H9 (cell line): ENCODE data around the gene DYNAP. TPM values are rescaled to one million over a fixed set of nuclear protein-coding genes. Genes with fewer than 3 reads are reported as not detected.
A peak's percentile ranks its signal among the peaks of the same experiment; 100 is the strongest.

Experiments
- DNase-seq: peaks from one replicate; pipeline ENCODE4 v3.0.0-alpha.2; 2017
- H2AFZ ChIP-seq: one replicate; pipeline ENCODE4 v1.6.1; 2013; ENCODE audit warnings: mild to moderate bottlenecking, low read length, control low read depth, moderate library complexity
- H2AK5ac ChIP-seq: 2 replicates; pipeline ENCODE4 v1.6.1; 2013; ENCODE audit warnings: low read length, control low read depth, mixed read lengths; ENCODE audit not compliant: insufficient read length
- H2BK120ac ChIP-seq: one replicate; pipeline ENCODE4 v1.6.1; 2013; ENCODE audit warnings: low read depth, mild to moderate bottlenecking, low read length, control low read depth, inconsistent platforms; ENCODE audit not compliant: poor library complexity, severe bottlenecking
- H2BK12ac ChIP-seq: 2 replicates; pipeline ENCODE4 v1.6.1; 2013; ENCODE audit warnings: low read length, control low read depth, mixed read lengths, low read depth; ENCODE audit not compliant: insufficient read length
- H2BK15ac ChIP-seq: 2 replicates; pipeline ENCODE4 v1.6.1; 2013; ENCODE audit warnings: low read depth, low read length, control low read depth
- H2BK20ac ChIP-seq: one replicate; pipeline ENCODE4 v1.6.1; 2013; ENCODE audit warnings: low read depth, mild to moderate bottlenecking, low read length, control low read depth, inconsistent platforms; ENCODE audit not compliant: poor library complexity, severe bottlenecking
- H2BK5ac ChIP-seq: 2 replicates; pipeline ENCODE4 v1.6.1; 2013; ENCODE audit warnings: low read length, control low read depth, mixed read lengths; ENCODE audit not compliant: insufficient read length
- H3K14ac ChIP-seq: 2 replicates; pipeline ENCODE4 v1.6.1; 2013; ENCODE audit warnings: low read length, control low read depth; ENCODE audit not compliant: insufficient read depth
- H3K18ac ChIP-seq: 2 replicates; pipeline ENCODE4 v1.6.1; 2013; ENCODE audit warnings: low read depth, mild to moderate bottlenecking, mixed read lengths, low read length, control low read depth; ENCODE audit not compliant: insufficient read length
- H3K23ac ChIP-seq: 2 replicates; pipeline ENCODE4 v1.6.1; 2013; ENCODE audit warnings: low read length, control low read depth, mixed read lengths, low read depth; ENCODE audit not compliant: insufficient read length
- H3K23me2 ChIP-seq: 2 replicates; pipeline ENCODE4 v1.6.1; 2013; ENCODE audit warnings: low read depth, mild to moderate bottlenecking, mixed read lengths, low read length, control low read depth; ENCODE audit not compliant: insufficient read length, poor library complexity, severe bottlenecking
- H3K27ac ChIP-seq: 2 replicates; pipeline ENCODE4 v1.5.1; 2013; ENCODE audit warnings: low read length, control low read depth, mixed read lengths, low read depth; ENCODE audit not compliant: insufficient read length
- H3K27me3 ChIP-seq: 2 replicates; pipeline ENCODE4 v1.6.1; 2013; ENCODE audit warnings: low read length, control low read depth, inconsistent platforms; ENCODE audit not compliant: insufficient read depth
- H3K4ac ChIP-seq: 2 replicates; pipeline ENCODE4 v1.6.1; 2013; ENCODE audit warnings: low read depth, mild to moderate bottlenecking, control low read depth, inconsistent platforms, low read length, moderate library complexity
- H3K4me1 ChIP-seq: 2 replicates; pipeline ENCODE4 v1.6.1; 2013; ENCODE audit warnings: low read length, control low read depth, inconsistent platforms; ENCODE audit not compliant: insufficient read depth
- H3K4me2 ChIP-seq: 2 replicates; pipeline ENCODE4 v1.6.1; 2013; ENCODE audit warnings: low read length, control low read depth, mixed read lengths; ENCODE audit not compliant: insufficient read length, insufficient read depth
- H3K56ac ChIP-seq: 2 replicates; pipeline ENCODE4 v1.6.1; 2013; ENCODE audit warnings: low read depth, mild to moderate bottlenecking, mixed read lengths, low read length, control low read depth; ENCODE audit not compliant: insufficient read length
- H3K79me1 ChIP-seq: 2 replicates; pipeline ENCODE4 v1.6.1; 2013; ENCODE audit warnings: low read depth, mild to moderate bottlenecking, moderate library complexity, low read length, control low read depth, inconsistent platforms; ENCODE audit not compliant: insufficient read depth, poor library complexity, severe bottlenecking
- H3K79me2 ChIP-seq: 2 replicates; pipeline ENCODE4 v1.6.1; 2013; ENCODE audit warnings: low read length, control low read depth, inconsistent platforms; ENCODE audit not compliant: insufficient read depth
- H3K9ac ChIP-seq: 2 replicates; pipeline ENCODE4 v1.6.1; 2013; ENCODE audit warnings: low read length, control low read depth, mixed read lengths; ENCODE audit not compliant: insufficient read length; ENCODE audit errors: extremely low read depth
- H3K9me3 ChIP-seq: one replicate; pipeline ENCODE4 v1.6.1; 2013; ENCODE audit warnings: low read depth, low read length, inconsistent platforms; ENCODE audit not compliant: control insufficient read depth
- H3T11ph ChIP-seq: one replicate; pipeline ENCODE4 v1.6.1; 2013; ENCODE audit warnings: mild to moderate bottlenecking, low read length, control low read depth, inconsistent platforms
- H4K20me1 ChIP-seq: one replicate; pipeline ENCODE4 v1.6.1; 2013; ENCODE audit not compliant: control insufficient read depth, insufficient read length, insufficient read depth
- H4K5ac ChIP-seq: 2 replicates; pipeline ENCODE4 v1.6.1; 2013; ENCODE audit warnings: low read depth, mild to moderate bottlenecking, mixed read lengths, low read length, control low read depth; ENCODE audit not compliant: insufficient read length
- H4K8ac ChIP-seq: replicated peaks from 2 replicates; pipeline ENCODE4 v1.6.1; 2013; ENCODE audit warnings: low read length, control low read depth, mixed read lengths, low read depth; ENCODE audit not compliant: insufficient read length
- H4K91ac ChIP-seq: 2 replicates; pipeline ENCODE4 v1.6.1; 2013; ENCODE audit warnings: low read depth, mild to moderate bottlenecking, moderate library complexity, mixed read lengths, low read length, control low read depth; ENCODE audit not compliant: insufficient read length
- H3K27ac Mint-ChIP-seq, 3 experiments: 2 replicates in 2 of 3; 3 replicates in 1 of 3; pipeline ENCODE4 v1.8.0; 2020 to 2021; ENCODE audit warnings: mixed read lengths in 3 of 3, mild to moderate bottlenecking in 1 of 3, moderate library complexity in 1 of 3
- H3K27me3 Mint-ChIP-seq: 2 replicates; pipeline ENCODE4 v1.8.0; 2021; ENCODE audit warnings: low read depth, mild to moderate bottlenecking, moderate library complexity, mixed read lengths
- H3K36me3 Mint-ChIP-seq, 3 experiments: 2 replicates in 2 of 3; 3 replicates in 1 of 3; pipeline ENCODE4 v1.8.0; 2020 to 2021; ENCODE audit warnings: low read depth in 3 of 3, mixed read lengths in 3 of 3; ENCODE audit not compliant: insufficient read depth in 1 of 3
- H3K4me1 Mint-ChIP-seq, 2 experiments: 2 replicates each; pipeline ENCODE4 v1.8.0; 2020; ENCODE audit warnings: mixed read lengths in 2 of 2
- H3K4me3 Mint-ChIP-seq, 2 experiments: 2 replicates in 1 of 2; 3 replicates in 1 of 2; pipeline ENCODE4 v1.8.0; 2020 to 2021; ENCODE audit warnings: mild to moderate bottlenecking in 2 of 2, mixed read lengths in 2 of 2, moderate library complexity in 1 of 2
- H3K9me3 Mint-ChIP-seq, 2 experiments: 2 replicates in 1 of 2; 3 replicates in 1 of 2; pipeline ENCODE4 v1.8.0; 2020; ENCODE audit warnings: mild to moderate bottlenecking in 2 of 2, mixed read lengths in 2 of 2, moderate library complexity in 1 of 2
- CTCF ChIP-seq: fragments of 200-600 bp; sonication (generic); conservative IDR thresholded peaks from 3 replicates; pipeline ENCODE4 v1.8.0; 2021; ENCODE audit warnings: antibody characterized with exemption, mild to moderate bottlenecking
- WGBS: extraction: QIAGEN DNeasy Blood & Tissue Kit; methylation state at CpG from one replicate; pipeline ENCODE4 v1.1.7; 2013; ENCODE audit warnings: missing lambda C conversion rate, low lambda C conversion rate, mixed read lengths; ENCODE audit not compliant: insufficient read length; ENCODE audit errors: extremely low coverage; 5-methylcytosine and 5-hydroxymethylcytosine counted together
- total RNA-seq: library from RNA; stranded (reverse); gene quantifications from 2 replicates; pipeline ENCODE4 v1.2.1, GENCODE V29; 2021

The DYNAP gene
- total RNA-seq, 1 experiment from 2014 or later: 2.5 TPM

GRCh38 chr18:54584065-54584464 lies 7.0 kb upstream of the DYNAP start:
- no peaks in the 10 kb centered on the region for H3K27me3 ChIP-seq
- H3K4me1 ChIP-seq: no peaks in the 10 kb centered on the region
- no peak overlapping the region for H3K56ac ChIP-seq

More at GRCh38 chr18:54584065-54584464, 7.0 kb upstream of the DYNAP start:
- no peak overlapping the region for H3K4ac ChIP-seq
- Mint-ChIP-seq H3K27ac (peak overlapping the region in 1 of 3 experiments; percentile 77; a peak in 1 of 7 replicates), H3K36me3 (no peaks in the 10 kb centered on the region), H3K4me1 (peaks cover 12% of the 10 kb centered on the region in 2 experiments), H3K4me3 (no peak overlapping the region), H3K27me3 (no peaks in the 10 kb centered on the region), H3K9me3 (no peaks in the 10 kb centered on the region)
- H3K9ac ChIP-seq: no peak overlapping the region
- no peak overlapping the region for H4K8ac ChIP-seq
- no CpG with 5 or more reads among the region's 1 CpG for WGBS
- TF ChIP-seq CTCF: no peak
- no peaks in the 10 kb centered on the region for H3K23me2 ChIP-seq
- H2BK5ac ChIP-seq: no peak overlapping the region
- H3K23ac ChIP-seq: no peak overlapping the region
- no peak overlapping the region for H2AK5ac ChIP-seq
- H3K79me2 ChIP-seq: no peaks in the 10 kb centered on the region
- H3T11ph ChIP-seq: no peak overlapping the region
- H2BK15ac ChIP-seq: no peak overlapping the region
- DNase-seq: no peak
- no peak overlapping the region for H2BK20ac ChIP-seq
- no peak overlapping the region for H3K18ac ChIP-seq
- no peaks in the 10 kb centered on the region for H4K20me1 ChIP-seq
- no peak overlapping the region for H4K5ac ChIP-seq
- no peak overlapping the region for H4K91ac ChIP-seq
- no peaks in the 10 kb centered on the region for H3K79me1 ChIP-seq
- H3K4me2 ChIP-seq: no peak overlapping the region
- no peak overlapping the region for H3K27ac ChIP-seq
- H2AFZ ChIP-seq: no peak overlapping the region
- H2BK120ac ChIP-seq: no peak overlapping the region
- H3K9me3 ChIP-seq: no peaks in the 10 kb centered on the region
- no peak overlapping the region for H2BK12ac ChIP-seq
- no peak overlapping the region for H3K14ac ChIP-seq
